Adrenal gland (tissue), 12 donors: ENCODE measurements around the gene BAMBI. TPM values are rescaled to one million over a fixed set of nuclear protein-coding genes. Genes with fewer than 3 reads are reported as not detected.
A peak's percentile ranks its signal among the peaks of the same experiment; 100 is the strongest.

ENCODE experiments used
- DNase-seq, 7 donors: peaks; one replicate each; pipeline ENCODE4 v3.0.0-alpha.2; 2019 to 2020
- H3K27ac ChIP-seq, 5 donors: fragments of 200-600 bp; sonication (generic) in 4 of 5; 1 replicate in 3 of 5; 2 replicates in 2 of 5; pipeline versions ENCODE4 v1.5.1 to v1.8.0; 2016 to 2020; ENCODE audit warnings: mild to moderate bottlenecking in 1 of 5
- H3K27me3 ChIP-seq: fragments of 200-600 bp; 2 replicates; pipeline ENCODE4 v1.8.0; 2021
- H3K36me3 ChIP-seq, 2 donors: fragments of 200-600 bp; replicated peaks in 1 of 2; 1 replicate in 1 of 2; 2 replicates in 1 of 2; pipeline versions ENCODE4 v1.5.1 to v1.8.0; 2018 to 2022
- H3K4me1 ChIP-seq, 2 donors: fragments of 200-600 bp; replicated peaks in 1 of 2; 1 replicate in 1 of 2; 2 replicates in 1 of 2; pipeline versions ENCODE4 v1.5.1 to v1.8.0; 2018 to 2021
- H3K4me3 ChIP-seq, 4 donors: fragments of 200-600 bp; sonication (generic) in 3 of 4; one replicate each; pipeline ENCODE4 v1.5.1; 2016 to 2018
- H3K9me3 ChIP-seq, 3 donors: fragments of 200-600 bp; sonication (generic) in 1 of 3; replicated peaks in 1 of 3; 1 replicate in 2 of 3; 2 replicates in 1 of 3; pipeline versions ENCODE4 v1.5.1 to v1.8.0; 2016 to 2021
- CTCF ChIP-seq, 6 experiments: fragments of 450-650 bp in 4 of 6; fragments of 200-600 bp in 2 of 6; sonication (generic) in 1 of 6; IDR thresholded peaks; 1 replicate in 5 of 6; 2 replicates in 1 of 6; pipeline versions ENCODE4 v1.5.1 to v1.8.0; 2016 to 2021; ENCODE audit warnings: antibody characterized with exemption in 6 of 6, mild to moderate bottlenecking in 2 of 6, moderate library complexity in 1 of 6
- POLR2A ChIP-seq, 2 donors: fragments of 450-650 bp; IDR thresholded peaks; one replicate each; pipeline ENCODE4 v1.6.1; 2017; ENCODE audit warnings: antibody characterized with exemption in 2 of 2, mild to moderate bottlenecking in 2 of 2, moderate library complexity in 1 of 2
- WGBS, 4 donors: extraction: QIAGEN DNeasy Blood & Tissue Kit in 2 of 4; methylation state at CpG; one replicate each; pipeline versions ENCODE4 v1.1.5 to v1.1.7; 2013 to 2017; 5-methylcytosine and 5-hydroxymethylcytosine counted together
- intact Hi-C, 2 donors: fragments of 100-400 bp; cut with DNase I; formaldehyde crosslinking; loops; one replicate each; pipeline versions ENCODE4 v1.14.1 to v1.15.0; 2022 to 2023
- polyA plus RNA-seq, 3 donors: library from polyadenylated mRNA; stranded (reverse); fragments of 200-250 nt in 2 of 3; fragments of 350-450 nt in 1 of 3; fragmentation: Illumina TruSeq in 1 of 3; extraction: RNeasy Lipid Tissue Mini Kit (QIAGEN cat#74804) in 1 of 3; gene quantifications; one replicate each; pipeline ENCODE4 v1.2.3, GENCODE V29; 2013 to 2014
- total RNA-seq, 9 donors: library from RNA; depleted of rRNA in 4 of 9; stranded (reverse); fragments of >200 nt in 4 of 9; fragments of 120-200 nt in 1 of 9; fragmentation: NEBNext Ultra II Directional in 1 of 9; extraction: Animal tissue kit (Norgen Biotek cat#: 25700) in 1 of 9; gene quantifications; one replicate each; pipeline versions ENCODE4 v1.1.0 to v1.2.4, GENCODE V29; 2013 to 2023
- donor health status: healthy with polysubstance abuse.
- donor health status: Bipolar disorder and iron deficiency.
- donor health status: DM: yes; HTN: yes; CAD: no.
- donor health status: DM: no; HTN: no; CAD: no.
- donor health status: DM: no; HTN: no; CAD: no.
- donor health status: DM: yes; HTN: yes; CAD: no.

Gene BAMBI
- total and polyA plus RNA-seq, 12 donors: 19.5 to 114 (median 71.9) TPM

DNA sequence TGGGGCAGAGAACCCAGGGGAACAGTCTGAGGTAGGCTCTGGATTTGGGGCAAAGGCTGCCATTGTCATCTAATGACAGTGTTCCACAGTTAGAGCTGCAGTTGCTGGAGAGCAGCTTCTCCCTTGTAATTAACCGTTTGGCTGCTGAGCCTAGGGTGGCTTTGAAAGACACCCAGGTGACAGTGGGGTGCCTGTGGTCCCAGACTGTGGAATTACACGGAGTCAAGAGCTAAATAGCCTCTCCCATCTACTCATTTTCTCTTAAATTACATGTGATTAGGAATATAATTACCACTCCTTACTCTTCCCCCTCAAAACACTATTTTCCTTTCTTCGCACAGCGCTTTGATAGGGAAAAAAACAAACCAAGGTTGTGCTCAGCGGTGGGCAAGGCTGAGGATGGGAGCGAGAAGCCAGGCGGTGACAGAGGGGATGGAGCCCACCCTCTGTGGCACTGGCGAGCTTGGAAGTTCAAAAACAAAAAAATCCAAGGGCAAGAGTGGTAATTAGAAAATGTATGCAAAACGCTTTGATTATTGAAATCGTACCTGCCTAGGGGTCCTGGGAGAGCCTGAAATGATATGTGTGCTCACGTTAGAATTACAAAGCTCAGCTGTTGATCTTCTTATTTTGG lies 44.1 kb downstream of the BAMBI start:
- peak overlapping the region in 3 of 5 donors; percentile 20 to 71 (median 57) for H3K27ac ChIP-seq
- DNase-seq: no peak
- no peak overlapping the region for H3K4me3 ChIP-seq
- 56 to 76% (median 69%) methylated on average over 11 of the region's 11 CpGs for WGBS, 4 donors
- TF ChIP-seq POLR2A (IDR thresholded peaks at IDR 0.05): no peak
- TF ChIP-seq CTCF (IDR thresholded peaks at IDR 0.05): no peak
- no peaks in the 10 kb centered on the region for H3K27me3 ChIP-seq
- H3K36me3 ChIP-seq: no peaks in the 10 kb centered on the region
- intact Hi-C loops: no loop called here
- H3K9me3 ChIP-seq: no peaks in the 10 kb centered on the region
- peaks cover 11 to 17% of the 10 kb centered on the region in 2 donors for H3K4me1 ChIP-seq

DNA sequence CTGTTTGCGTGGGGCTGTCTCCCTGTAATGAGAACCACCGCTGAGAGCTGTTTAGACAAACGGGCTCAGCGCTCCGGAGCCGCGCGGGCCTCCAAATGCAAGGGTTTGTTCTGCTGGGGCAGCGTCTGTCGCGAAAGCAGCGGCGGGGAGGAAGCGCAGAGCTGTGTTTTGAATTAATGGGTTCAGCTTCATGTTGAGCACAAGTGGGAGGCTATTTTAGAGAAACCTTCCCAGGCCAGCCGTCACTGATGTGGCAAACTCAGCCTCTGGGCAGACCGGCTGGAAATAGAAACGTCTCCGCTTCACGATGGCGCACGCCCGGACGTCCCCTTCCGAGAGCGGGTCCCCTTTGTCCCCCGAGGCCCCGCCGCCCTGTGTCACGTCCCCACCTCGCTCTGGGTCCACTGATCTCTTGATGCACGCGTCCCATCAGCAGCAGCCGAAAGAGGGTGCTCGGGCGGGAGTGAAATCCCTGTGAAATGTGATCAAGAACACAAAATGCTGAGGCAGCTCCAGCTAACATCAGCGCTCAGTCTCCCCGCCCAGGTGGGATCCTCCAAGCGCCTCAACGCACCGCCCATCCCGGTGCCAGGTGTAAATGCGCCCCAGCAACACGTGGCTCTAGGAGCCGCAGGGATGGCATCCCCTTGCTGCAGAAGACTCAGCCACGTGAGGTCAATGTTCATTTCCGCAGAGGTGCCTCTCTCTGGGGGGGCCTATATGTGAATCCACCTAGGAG lies 44.9 kb downstream of the BAMBI start:
- no peaks in the 10 kb centered on the region for H3K36me3 ChIP-seq
- peak; percentile 33 to 72 (median 51) for DNase-seq
- H3K27me3 ChIP-seq: no peaks in the 10 kb centered on the region
- TF ChIP-seq CTCF (IDR thresholded peaks at IDR 0.05): no peak
- TF ChIP-seq POLR2A (IDR thresholded peaks at IDR 0.05): peak in 1 of 2 donors; percentile 53
- no peaks in the 10 kb centered on the region for H3K9me3 ChIP-seq
- H3K4me3 ChIP-seq: peak overlapping the region in 2 of 4 donors; percentile 33 to 69
- 2 to 6% (median 3%) methylated on average over 25 to 46 of the region's 46 CpGs for whole genome bisulfite sequencing, 4 donors
- H3K4me1 ChIP-seq: peaks cover 11 to 17% of the 10 kb centered on the region in 2 donors
- peak overlapping the region in 4 of 5 donors; percentile 44 to 78 (median 64) for H3K27ac ChIP-seq
- intact Hi-C loops: no loop called here

- Histone ChIP-seq H3K4me1 (no peaks in the 10 kb centered on the region), H3K4me3 (no peak overlapping the region), H3K27me3 (no peaks in the 10 kb centered on the region), H3K9me3 (no peaks in the 10 kb centered on the region), H3K27ac (no peak overlapping the region), H3K36me3 (no peaks in the 10 kb centered on the region)
- no peak for TF ChIP-seq CTCF (IDR thresholded peaks at IDR 0.05)
- no peak for TF ChIP-seq POLR2A (IDR thresholded peaks at IDR 0.05)
- intact Hi-C loops: no loop called here
- DNase-seq: no peak
- WGBS, 4 donors: 76 to 81% (median 77%) methylated on average over 1 of the region's 1 CpG
These were observed 51.0 kb downstream of the BAMBI start for GRCh38 chr10:28728366-28728765.

DNA sequence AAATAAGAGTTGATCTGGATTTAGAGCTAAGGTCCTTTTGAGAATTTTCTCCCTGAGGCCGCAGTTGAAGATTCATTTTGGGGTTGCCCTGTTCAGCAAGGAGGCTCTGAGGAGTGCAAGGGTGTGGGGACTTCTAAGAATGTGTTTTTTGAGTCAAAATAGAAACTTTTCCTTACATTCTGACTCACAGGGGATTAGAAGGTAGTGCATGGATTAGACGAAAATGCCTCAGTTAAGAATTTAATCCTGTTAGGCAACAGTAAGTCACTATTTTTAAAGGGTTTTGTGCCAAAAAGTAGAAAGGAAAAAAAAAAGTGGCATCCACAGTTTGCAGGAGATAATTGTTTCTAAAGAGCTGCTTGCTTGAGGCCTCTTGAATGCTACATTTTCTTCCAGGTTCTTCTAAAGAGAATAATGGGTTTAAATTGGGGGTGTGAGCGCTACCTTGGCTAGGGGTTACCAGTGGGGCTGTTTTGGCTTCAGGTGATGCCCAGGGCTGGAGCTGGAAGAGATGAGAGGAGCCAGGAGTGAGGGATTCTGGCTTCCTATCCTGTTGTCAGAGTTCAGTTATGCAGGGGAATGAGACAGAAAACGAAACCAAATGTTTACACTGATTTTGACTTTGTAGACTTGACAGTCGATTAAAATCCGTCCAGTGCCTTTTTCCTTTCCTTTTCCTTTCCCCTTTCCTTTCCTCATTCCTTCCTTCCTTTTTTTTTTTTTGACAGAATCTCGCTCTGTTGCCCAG lies 52.9 kb downstream of the BAMBI start:
- intact Hi-C loops: no loop called here
- H3K4me3 ChIP-seq: no peak overlapping the region
- no peaks in the 10 kb centered on the region for H3K36me3 ChIP-seq
- 65 to 79% (median 74%) methylated on average over 7 of the region's 7 CpGs for WGBS, 4 donors
- peak overlapping the region in 1 of 5 donors; percentile 24 for H3K27ac ChIP-seq
- H3K4me1 ChIP-seq: no peaks in the 10 kb centered on the region
- TF ChIP-seq POLR2A (IDR thresholded peaks at IDR 0.05): no peak
- no peak for TF ChIP-seq CTCF (IDR thresholded peaks at IDR 0.05)
- DNase-seq: no peak
- H3K27me3 ChIP-seq: no peaks in the 10 kb centered on the region
- no peaks in the 10 kb centered on the region for H3K9me3 ChIP-seq
